Measurements from ENCODE around the gene RGS6.

The RGS6 gene

DNA sequence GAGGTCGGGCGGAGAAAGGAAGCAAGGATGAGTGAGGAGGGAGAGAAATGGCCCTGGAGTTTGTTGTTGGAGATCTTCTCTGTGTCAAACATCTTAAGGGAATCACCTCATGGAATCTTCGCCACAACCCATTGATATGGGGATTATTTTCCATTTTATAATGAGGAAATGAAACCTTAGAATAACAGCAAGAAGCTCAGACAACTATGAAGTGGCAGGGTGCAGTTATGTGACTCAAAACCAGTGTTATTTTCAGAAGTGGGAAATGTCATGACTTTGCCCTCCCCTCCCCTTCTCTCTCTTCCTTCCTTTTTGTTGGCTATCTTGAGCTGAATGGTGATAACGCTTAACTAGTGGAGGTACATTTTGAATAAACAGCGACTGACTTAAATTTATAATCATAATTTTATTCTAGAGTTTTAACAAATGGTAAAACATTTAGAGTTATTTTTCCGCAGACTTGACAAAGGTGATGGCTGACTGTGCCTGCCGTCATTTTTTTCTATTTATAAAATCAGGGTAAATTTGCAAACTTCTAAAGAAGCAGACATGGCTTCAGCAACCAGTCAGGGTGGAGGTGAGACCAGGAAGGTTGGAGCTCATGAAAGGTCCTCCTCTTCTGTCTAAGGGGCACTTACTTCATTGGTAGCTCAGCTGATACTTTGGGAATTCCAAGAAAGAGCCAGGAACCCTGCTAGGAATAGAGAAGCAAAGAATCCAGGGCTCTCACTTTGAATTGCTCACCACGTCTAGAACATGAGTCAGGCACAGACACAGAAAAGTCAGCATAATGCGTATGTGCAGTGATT is 232.4 kb downstream of the RGS6 start:
- DNase-seq (ENCODE audit: low spot score), result no peak

DNA sequence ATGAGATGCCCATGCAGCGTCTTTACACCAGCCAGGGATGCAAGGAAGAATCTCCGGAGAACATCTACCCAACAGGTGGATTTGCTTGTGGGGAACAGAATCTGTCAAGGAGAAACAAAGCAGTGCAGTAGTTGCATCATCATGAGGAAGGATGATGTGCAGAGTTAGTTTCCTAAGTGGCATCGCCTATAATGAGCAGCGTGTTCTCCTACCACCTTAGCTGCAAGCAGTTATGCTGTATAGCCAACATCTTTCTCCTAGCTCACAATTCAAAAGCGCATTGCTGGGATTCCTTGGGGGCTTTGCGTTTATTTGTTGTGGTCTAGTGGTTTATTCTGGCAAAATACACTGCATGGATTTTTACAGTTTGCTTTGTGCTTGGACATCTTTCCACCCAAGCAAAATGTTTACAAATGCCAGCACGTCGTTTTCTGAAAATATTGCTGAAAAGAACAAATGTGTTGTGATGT is 233.0 kb downstream of the RGS6 start:
- DNase-seq (ENCODE audit: low spot score), result no peak

DNA sequence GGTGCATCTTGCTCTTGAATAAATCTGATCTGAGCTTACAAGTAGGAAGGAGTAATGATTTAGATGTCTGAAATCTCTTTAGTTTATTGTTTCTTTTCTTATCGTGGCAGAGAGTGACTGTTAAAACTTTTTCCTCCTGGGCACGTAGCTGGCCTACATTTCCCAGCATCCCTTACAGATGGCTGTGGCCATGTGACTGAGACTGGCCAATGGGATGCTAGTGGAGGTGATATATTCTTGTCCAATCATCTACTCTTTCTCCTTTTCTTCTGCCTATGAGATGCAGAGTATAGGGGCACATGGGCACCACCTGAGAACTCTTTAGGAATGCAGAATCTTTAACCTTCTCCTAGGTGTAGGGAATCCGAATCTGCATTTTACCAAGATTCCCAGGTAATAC is 237.3 kb downstream of the RGS6 start:
- no peak for DNase-seq (ENCODE audit: low spot score)

- no peak for DNase-seq (ENCODE audit: low spot score)
These were observed 239.8 kb downstream of the RGS6 start for GRCh38 chr14:72172049-72172448.

GRCh38 chr14:72172597-72172996 is 240.4 kb downstream of the RGS6 start:
- DNase-seq (ENCODE audit: low spot score), result no peak

GRCh38 chr14:72173038-72173720 is 240.9 kb downstream of the RGS6 start:
- no peak for DNase-seq (ENCODE audit: low spot score)

- DNase-seq (ENCODE audit: low spot score), result no peak
These were observed 245.0 kb downstream of the RGS6 start for GRCh38 chr14:72177251-72177650.

- no peak for DNase-seq (ENCODE audit: low spot score)
These were observed 246.3 kb downstream of the RGS6 start for GRCh38 chr14:72178517-72178916.

DNA sequence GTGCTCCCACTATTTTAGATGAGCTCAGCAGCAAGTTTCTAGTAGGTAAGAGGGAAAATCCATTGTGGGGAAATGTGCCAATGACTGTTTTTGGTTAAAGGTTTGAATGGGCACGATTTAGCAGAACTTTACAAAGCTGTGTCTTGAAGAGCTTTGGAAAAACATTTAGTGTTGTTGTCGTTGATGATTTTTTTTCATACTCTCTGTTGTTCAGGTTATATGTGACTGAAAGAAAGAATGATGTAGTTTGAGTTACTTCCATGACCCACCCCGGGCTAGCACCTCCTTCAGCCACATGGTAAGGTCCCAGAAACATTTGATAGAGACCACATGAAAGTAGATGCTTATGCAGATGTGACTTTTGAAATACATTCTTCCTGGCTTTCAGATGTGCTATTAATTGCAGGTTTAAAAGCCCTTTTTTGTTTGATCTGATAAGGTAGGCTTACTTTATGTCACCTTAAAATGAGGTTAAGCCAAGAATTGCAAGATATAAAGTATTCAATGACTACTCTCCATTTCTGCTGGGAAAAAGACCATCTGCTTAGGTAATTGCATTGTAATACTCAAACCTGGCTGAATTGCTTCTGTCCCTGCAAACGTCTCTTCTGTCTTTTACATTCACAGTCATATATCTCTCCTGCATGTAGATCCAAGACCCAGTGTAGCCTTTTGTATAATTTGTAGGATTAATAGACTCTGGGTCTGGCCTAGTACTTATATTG is 250.6 kb downstream of the RGS6 start:
- DNase-seq (ENCODE audit: low spot score), result no peak

- DNase-seq (ENCODE audit: low spot score), result no peak
These were observed 251.4 kb downstream of the RGS6 start for GRCh38 chr14:72183631-72184030.

GRCh38 chr14:72186523-72186922 is 254.3 kb downstream of the RGS6 start:
- DNase-seq (ENCODE audit: low spot score), result no peak

GRCh38 chr14:72196237-72197015 is 264.2 kb downstream of the RGS6 start:
- no peak for DNase-seq (ENCODE audit: low spot score)

- no peak for DNase-seq (ENCODE audit: low spot score)
These were observed 269.4 kb downstream of the RGS6 start for GRCh38 chr14:72201645-72202044.

- no peak for DNase-seq (ENCODE audit: low spot score)
These were observed 281.2 kb downstream of the RGS6 start for GRCh38 chr14:72213424-72213823.

DNA sequence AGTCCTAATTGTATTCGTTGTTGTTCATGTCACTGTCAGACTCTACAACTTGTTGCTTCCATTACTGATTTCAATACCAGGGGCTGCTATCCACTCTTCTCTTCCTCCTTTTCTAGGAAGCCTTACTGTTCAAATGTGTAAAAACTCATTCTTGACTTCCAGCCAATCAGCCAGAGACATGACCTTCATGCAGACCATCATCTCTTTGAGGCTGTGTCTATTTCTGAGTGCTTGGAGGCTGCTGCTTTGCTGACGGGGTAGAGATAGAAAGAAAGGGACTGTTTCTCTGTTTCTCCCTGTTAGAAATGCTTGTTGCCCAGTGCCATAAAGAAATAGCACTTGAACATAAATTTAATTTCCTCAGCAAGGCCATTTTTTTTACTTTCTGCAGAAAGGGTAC is 282.9 kb downstream of the RGS6 start:
- DNase-seq (ENCODE audit: low spot score), result no peak

DNA sequence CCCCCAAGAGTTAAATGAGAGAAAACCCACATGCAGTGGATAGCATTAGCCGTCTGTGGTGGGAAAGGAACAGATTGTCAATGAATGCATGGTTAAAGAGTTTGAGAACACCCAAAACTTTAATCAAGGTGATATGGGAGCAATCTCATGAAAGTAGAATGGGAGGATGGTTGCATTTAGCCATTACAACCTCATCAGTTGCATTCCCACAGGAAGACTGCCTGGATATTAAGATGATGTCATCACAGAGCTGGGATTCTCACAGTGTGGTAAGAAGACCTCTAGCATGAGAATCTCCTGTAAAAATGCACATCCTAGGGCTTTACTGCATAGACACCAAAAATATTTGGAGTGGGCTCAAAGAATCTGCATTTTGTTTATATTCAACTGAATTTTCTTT is 284.9 kb downstream of the RGS6 start:
- DNase-seq (ENCODE audit: low spot score), result no peak

- DNase-seq (ENCODE audit: low spot score), result no peak
These were observed 289.8 kb downstream of the RGS6 start for GRCh38 chr14:72222046-72222445.

- no peak for DNase-seq (ENCODE audit: low spot score)
These were observed 304.4 kb downstream of the RGS6 start for GRCh38 chr14:72236629-72237028.

DNA sequence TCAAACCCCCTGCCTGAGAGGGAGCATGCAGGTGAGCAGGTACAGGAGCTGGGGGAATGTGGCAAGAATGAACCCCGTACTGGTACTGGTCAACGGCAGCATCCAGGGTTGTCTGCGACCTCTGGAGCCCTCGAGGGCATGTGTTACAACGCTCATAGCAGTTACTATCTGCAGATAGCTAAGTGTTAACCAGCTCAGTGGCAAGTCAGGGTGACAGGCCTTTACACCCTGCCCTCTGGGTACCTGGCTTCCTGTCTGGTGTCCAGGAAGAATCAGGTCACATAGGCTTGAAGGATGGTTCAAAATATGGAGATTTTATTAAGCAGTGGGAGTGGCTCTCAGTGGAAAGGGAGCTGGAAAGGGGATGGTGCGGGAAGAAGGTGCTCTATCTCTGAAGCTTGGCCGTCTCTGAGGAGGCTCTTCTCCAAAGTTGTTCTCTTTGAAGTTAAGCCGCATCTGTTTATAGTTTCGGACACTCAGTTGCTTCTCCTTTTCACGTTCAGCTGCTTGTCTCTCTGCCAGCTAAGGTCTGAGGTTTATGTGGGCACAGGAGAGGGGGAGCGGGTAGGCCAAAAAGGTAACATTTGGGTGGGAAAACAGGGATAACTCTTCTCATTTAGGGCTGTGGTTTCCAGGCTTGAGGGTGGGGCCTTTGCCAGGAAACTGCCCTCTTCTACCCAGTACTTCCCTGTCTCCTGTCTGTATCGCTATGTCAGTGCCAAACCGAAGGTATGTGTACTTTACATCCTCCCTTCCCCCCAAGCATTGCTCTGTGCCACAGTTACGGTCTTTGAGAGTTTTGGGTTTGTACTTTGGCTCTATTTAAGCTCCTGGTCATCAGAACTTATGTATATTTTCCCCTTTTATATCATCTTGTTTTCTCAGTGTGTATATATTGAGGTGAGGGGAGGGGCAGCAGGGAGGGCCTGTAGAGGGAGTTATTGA is 305.8 kb downstream of the RGS6 start:
- no peak for DNase-seq (ENCODE audit: low spot score)

GRCh38 chr14:72243309-72244293 is 311.4 kb downstream of the RGS6 start:
- DNase-seq (ENCODE audit: low spot score), result no peak

All from CD4-positive, alpha-beta T cell treated with Interleukin-6 at 100 ng/mL for 8 hours (primary cell).